GM12878 (cell line): ENCODE results near the gene FUCA2. TPM values are rescaled to one million over a fixed set of nuclear protein-coding genes. Genes with fewer than 3 reads are reported as not detected.

ENCODE experiments used
- ATAC-seq: fragments of 200-7000 bp; cut with Tn5 transposase; 3 replicates; pipeline ENCODE4 v1.9.1; 2020; ENCODE audit warnings: mild to moderate bottlenecking, moderate library complexity
- Bru-seq: library from RNA; stranded (reverse); fragments of 400-500 nt; gene quantifications from one replicate; lab custom pipeline; 2021; lab: Mats Ljungman, UMichigan
- BruChase-seq, 2 experiments: library from RNA; stranded (reverse); fragments of 400-500 nt; gene quantifications; one replicate each; lab custom pipeline; 2021; lab: Mats Ljungman, UMichigan
- BruUV-seq: library from RNA; stranded (reverse); fragments of 400-500 nt; replicated peaks from 2 replicates; lab custom pipeline; 2021; lab: Mats Ljungman, UMichigan
- CTCF ChIA-PET: fragments of 300-600 bp; sonication (Branson Sonifier 250); formaldehyde crosslinking; extraction: SDS; loops from one replicate; lab custom pipeline; 2021; ENCODE audit warnings: inconsistent platforms; lab: Yijun Ruan, JAX
- POLR2A ChIA-PET: fragments of 350-600 bp; formaldehyde crosslinking; extraction: SDS; loops from one replicate; lab custom pipeline; 2021; ENCODE audit warnings: inconsistent platforms; lab: Charles Lee
- RAD21 ChIA-PET: fragments of 300-600 bp; sonication (Branson Sonifier 250); formaldehyde crosslinking; loops from one replicate; lab custom pipeline; 2023; ENCODE audit warnings: antibody characterized with exemption; ENCODE audit not compliant: unreplicated experiment; lab: Charles Lee
- SMC1A ChIA-PET: fragments of 300-600 bp; sonication (Branson Sonifier 250); formaldehyde crosslinking; loops from one replicate; lab custom pipeline; 2023; ENCODE audit not compliant: unreplicated experiment, uncharacterized antibody; lab: Charles Lee
- DNase-seq: peaks from one replicate; pipeline ENCODE4 v3.0.0-alpha.2; 2011; ENCODE audit warnings: low read depth, low spot score
- FAIRE-seq: peaks from 3 replicates; lab custom pipeline; 2011; peaks lifted over from hg19 to GRCh38; lab: Jason Lieb, UNC
- H2AFZ ChIP-seq: 2 replicates; pipeline ENCODE4 v1.6.0; 2011; ENCODE audit warnings: low read depth, low read length, control low read depth; ENCODE audit not compliant: control insufficient read depth
- H3K27ac ChIP-seq: 2 replicates; pipeline ENCODE4 v1.5.1; 2011; ENCODE audit warnings: control low read depth; ENCODE audit not compliant: control insufficient read depth, insufficient read depth
- H3K27me3 ChIP-seq, 2 experiments: replicated peaks in 1 of 2; 2 replicates each; pipeline versions ENCODE4 v1.6.0 to v1.6.1; 2011; ENCODE audit warnings: low read length in 1 of 2; ENCODE audit not compliant: control insufficient read depth in 2 of 2, insufficient read depth in 2 of 2
- H3K36me3 ChIP-seq, 2 experiments: 2 replicates each; pipeline ENCODE4 v1.5.1; 2011; ENCODE audit warnings: low read length in 1 of 2; ENCODE audit not compliant: control insufficient read depth in 2 of 2, insufficient read depth in 2 of 2
- H3K4me1 ChIP-seq: 2 replicates; pipeline ENCODE4 v1.6.1; 2011; ENCODE audit warnings: mild to moderate bottlenecking, low read length, moderate library complexity, mixed read lengths; ENCODE audit not compliant: control insufficient read depth, insufficient read depth
- H3K4me2 ChIP-seq: 2 replicates; pipeline ENCODE4 v1.6.0; 2011; ENCODE audit warnings: control low read depth; ENCODE audit not compliant: control insufficient read depth, insufficient read depth
- H3K4me3 ChIP-seq: fragments of 200-600 bp; sonication (generic); 2 replicates; pipeline ENCODE4 v1.5.1; 2016
- H3K79me2 ChIP-seq: 2 replicates; pipeline ENCODE4 v1.6.0; 2011; ENCODE audit warnings: low read length; ENCODE audit not compliant: control insufficient read depth, insufficient read depth
- H3K9ac ChIP-seq: 2 replicates; pipeline ENCODE4 v1.8.0; 2011; ENCODE audit warnings: low read length, control low read depth, mixed read lengths; ENCODE audit not compliant: control insufficient read depth, insufficient read depth
- H3K9me3 ChIP-seq: replicated peaks from 3 replicates; pipeline ENCODE4 v1.5.1; 2011; ENCODE audit warnings: mild to moderate bottlenecking, low read length; ENCODE audit not compliant: control insufficient read depth, insufficient read depth
- H4K20me1 ChIP-seq: 2 replicates; pipeline ENCODE4 v1.6.0; 2011; ENCODE audit not compliant: control insufficient read depth, insufficient read depth
- BCL11A ChIP-seq: IDR thresholded peaks from 2 replicates; pipeline ENCODE4 v1.6.1; 2011; ENCODE audit warnings: low read depth, low read length
- BRCA1 ChIP-seq: IDR thresholded peaks from 2 replicates; pipeline ENCODE4 v1.6.1; 2011; ENCODE audit warnings: low read depth, low read length, improper control_type of control experiment
- ETV6 ChIP-seq, 2 experiments: fragments of 450-650 bp in 1 of 2; IDR thresholded peaks in 1 of 2; conservative IDR thresholded peaks in 1 of 2; 2 replicates each; pipeline ENCODE4 v1.6.1; 2014; ENCODE audit warnings: antibody characterized with exemption in 1 of 2, borderline replicate concordance in 1 of 2, low read depth in 1 of 2, mild to moderate bottlenecking in 1 of 2, moderate library complexity in 1 of 2
- EZH2 ChIP-seq: IDR thresholded peaks from 2 replicates; pipeline ENCODE4 v1.6.1; 2012; ENCODE audit warnings: low read depth, mild to moderate bottlenecking, control low read depth, inconsistent platforms, low read length, borderline replicate concordance; ENCODE audit not compliant: control insufficient read depth
- HDAC2 ChIP-seq: fragments of 200-600 bp; sonication (generic); IDR thresholded peaks from 2 replicates; pipeline ENCODE4 v1.6.1; 2017
- LARP7 ChIP-seq: fragments of 450-650 bp; IDR thresholded peaks from 2 replicates; pipeline ENCODE4 v1.6.1; 2017; ENCODE audit warnings: mild to moderate bottlenecking
- MYC ChIP-seq: IDR thresholded peaks from 2 replicates; pipeline ENCODE4 v1.6.1; 2011; ENCODE audit warnings: mild to moderate bottlenecking, low read length, moderate library complexity, inconsistent platforms; ENCODE audit not compliant: insufficient read depth, insufficient replicate concordance, insufficient read length, severe bottlenecking
- NR2F1 ChIP-seq: fragments of 450-650 bp; conservative IDR thresholded peaks from 2 replicates; pipeline ENCODE4 v1.6.1; 2017; ENCODE audit warnings: mild to moderate bottlenecking
- POLR2A ChIP-seq: IDR thresholded peaks from 2 replicates; pipeline ENCODE4 v1.6.1; 2011; ENCODE audit warnings: low read depth, mild to moderate bottlenecking, low read length
- RAD51 ChIP-seq: fragments of 450-650 bp; IDR thresholded peaks from 2 replicates; pipeline ENCODE4 v1.6.1; 2016; ENCODE audit warnings: moderate library complexity, mild to moderate bottlenecking, inconsistent platforms
- ZBTB40 ChIP-seq: fragments of 450-650 bp; IDR thresholded peaks from 2 replicates; pipeline ENCODE4 v1.6.1; 2016; ENCODE audit warnings: mild to moderate bottlenecking, moderate library complexity, borderline replicate concordance
- WGBS: methylation state at CpG from one replicate; pipeline ENCODE4 v1.1.6; 2016; ENCODE audit warnings: low lambda C conversion rate; ENCODE audit not compliant: insufficient replicate concordance, insufficient coverage; ENCODE audit errors: missing lambda C conversion rate; 5-methylcytosine and 5-hydroxymethylcytosine counted together
- in situ Hi-C: fragments of 300-500 bp; cut with MboI; formaldehyde crosslinking; loops from 9 replicates; pipeline ENCODE4 v1.14.3; 2018; ENCODE audit warnings: mixed read lengths
- intact Hi-C: fragments of 100-400 bp; cut with micrococcal nuclease; formaldehyde crosslinking; loops from one replicate; pipeline ENCODE4 v1.14.2; 2022; ENCODE audit not compliant: unreplicated experiment
- long read RNA-seq, 2 experiments: library from polyadenylated mRNA; unstranded; transcript quantifications; one replicate each; pipeline ENCODE4 v2.0.0, GENCODE V29; 2019 to 2020
- polyA minus RNA-seq, 3 experiments: library from RNA; depleted of rRNA, polyadenylated mRNA; stranded (reverse); fragments of >200 nt; gene quantifications; 2 replicates each; pipeline ENCODE4 v1.2.3, GENCODE V29; 2011
- polyA plus RNA-seq, 11 experiments: library from polyadenylated mRNA; depleted of rRNA in 4 of 11; unstranded in 6 of 11; stranded (reverse) in 5 of 11; fragments of >200 nt; fragmentation: Nextera tagmentation in 4 of 11; fragmentation: Illumina TruSeq in 1 of 11; extraction: Ambion mirVana in 4 of 11; extraction: Trizol in 1 of 11; gene quantifications; 1 replicate in 1 of 11; 2 replicates in 10 of 11; pipeline versions ENCODE4 v1.2.1 to v1.2.3, GENCODE V29; 2011 to 2016; ENCODE audit warnings: inconsistent platforms in 2 of 11, missing spikeins in 2 of 11, low read depth in 1 of 11
- total RNA-seq, 4 experiments: library from RNA; depleted of rRNA in 3 of 4; stranded (reverse); fragments of >200 nt in 3 of 4; fragmentation: Illumina TruSeq in 1 of 4; extraction: Trizol in 1 of 4; gene quantifications; 2 replicates each; pipeline versions ENCODE4 v1.2.1 to v1.2.3, GENCODE V29; 2013 to 2021
- TF ChIP-seq, protein P1 (sequence below): IDR thresholded peaks from 2 replicates; pipeline ENCODE4 v1.6.1; 2011; ENCODE audit warnings: low read depth, mild to moderate bottlenecking, low read length, moderate library complexity, borderline replicate concordance; ENCODE audit errors: extremely low read depth

FUCA2 gene
- total RNA-seq (2013; cell fraction: nucleolus; rRNA removed): 22.0 and 22.3 TPM in 2 replicates
- total RNA-seq (2014; rRNA removed) (19.5 and 19.7 TPM in 2 replicates), total RNA-seq (2014; rRNA removed; fragmentation: Illumina TruSeq; extraction: Trizol) (22.2 and 22.3 TPM in 2 replicates), total RNA-seq (2021) (33.2 and 33.6 TPM in 2 replicates), polyA plus RNA-seq (2011; rRNA removed) (19.2 and 23.5 TPM in 2 replicates), polyA plus RNA-seq (2014; fragmentation: Illumina TruSeq; extraction: Trizol) (22.2 and 28.2 TPM in 2 replicates), polyA plus RNA-seq (2014; fragmentation: Nextera tagmentation; extraction: Ambion mirVana) (10 to 100 TPM in 1 of 2 experiments, 1 to 10 TPM in 1; 5.7 to 11.8 TPM), polyA plus RNA-seq (2014; rRNA removed) (20.8 and 21.1 TPM in 2 replicates), polyA plus RNA-seq (2016; fragmentation: Nextera tagmentation; extraction: Ambion mirVana) (10 to 100 TPM; 35.0 to 36.2 TPM), polyA minus RNA-seq (2011; rRNA and poly(A)+ RNA removed) (8.8 and 9.1 TPM in 2 replicates), Bru-seq, nascent RNA (percentile 79 among the genes with signal in this experiment), BruChase-seq, experiment 1, labeled RNA remaining after a 6-hour chase (percentile 75 among the genes with signal in this experiment), BruChase-seq, experiment 2, labeled RNA remaining after a 2-hour chase (percentile 71 among the genes with signal in this experiment)
- polyA plus RNA-seq (2011; ENCODE audit: low read depth): 17.9 TPM
- polyA plus RNA-seq (2011; cell fraction: cytosol; rRNA removed): 12.1 and 13.8 TPM in 2 replicates
- 11.3 and 12.5 TPM in 2 replicates for polyA plus RNA-seq (2011; cell fraction: nucleus; rRNA removed)
- polyA plus RNA-seq (2012): 17.7 and 18.7 TPM in 2 replicates
- polyA minus RNA-seq (2011; cell fraction: cytosol; rRNA and poly(A)+ RNA removed): 5.2 and 7.6 TPM in 2 replicates
- polyA minus RNA-seq (2011; cell fraction: nucleus; rRNA and poly(A)+ RNA removed): 2.8 and 3.7 TPM in 2 replicates
- long read RNA-seq, experiment 1, transcript FUCA2-201 (7 exons, 2,356 nt): major isoform, 58 of 64 reads
- long read RNA-seq, experiment 1, partial matches to known transcripts: 1 of 64 reads
- long read RNA-seq, experiment 1, other reads (novel, unspliced or antisense): 5 of 64 reads
- long read RNA-seq, experiment 2, transcript FUCA2-201 (7 exons, 2,356 nt): major isoform, 321 of 368 reads
- long read RNA-seq, experiment 2, partial matches to known transcripts: 17 of 368 reads
- long read RNA-seq, experiment 2, other reads (novel, unspliced or antisense): 30 of 368 reads

DNA sequence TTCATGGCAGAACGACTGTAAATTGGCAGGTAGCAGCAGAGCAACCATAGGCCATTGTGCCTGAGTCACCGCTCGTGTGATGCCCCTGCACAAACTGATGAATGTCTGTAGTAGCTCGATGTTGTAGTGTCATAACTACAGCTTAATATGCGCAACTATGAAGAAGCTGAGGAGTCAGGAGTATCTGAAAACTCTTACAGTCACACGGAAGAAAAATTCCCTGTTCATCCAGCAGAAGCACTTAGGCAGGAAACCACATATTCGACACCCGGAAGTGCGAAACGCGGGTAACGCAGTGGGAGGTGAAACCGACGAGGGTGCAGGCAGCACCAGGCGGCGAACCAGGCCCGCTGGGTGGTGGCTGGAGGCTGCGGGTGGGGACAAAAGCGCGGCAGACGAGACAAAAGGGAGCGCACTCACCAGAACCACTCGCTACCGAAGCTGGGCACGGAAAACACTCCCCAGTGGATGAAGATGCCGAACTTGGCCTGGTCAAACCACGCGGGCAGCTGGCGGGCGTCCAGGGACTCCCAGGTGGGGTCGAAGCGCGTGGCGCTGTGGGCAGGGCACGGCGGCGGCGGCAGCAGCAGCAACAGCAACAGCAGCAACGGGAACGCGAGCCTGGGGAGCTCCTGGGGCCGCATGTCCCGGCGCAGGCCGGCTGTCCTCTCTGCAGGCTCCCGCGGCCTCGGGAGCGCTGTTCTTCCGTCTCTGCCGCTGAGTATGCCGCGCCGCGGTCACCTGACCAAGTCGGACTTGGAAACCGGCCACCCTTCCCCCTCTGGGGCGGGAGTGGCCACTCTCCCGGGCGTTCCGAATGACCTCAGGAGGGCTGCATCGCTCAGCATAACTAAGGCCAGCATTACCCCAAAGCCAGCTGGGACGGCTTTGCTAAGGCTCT, at the start of gene FUCA2:
TSS of gene FUCA2 (minus strand) at position 730 of the 901 bp plus-strand sequence. CDS start at position 644, 86 bp downstream.
- WGBS: 2% methylated on average over 56 of the region's 63 CpGs
- ChIA-PET RAD21 (interaction anchor here (0.5 to 1.8 kb wide), 6 partner anchors 55 to 578 kb away, joined by 3 to 8 read pairs (median 3); no protein-coding TSS in a partner anchor), CTCF (interaction anchor here (0.6 to 5.3 kb wide), 15 partner anchors 9 to 429 kb away, joined by 3 to 44 read pairs (median 9); partner anchors contain the start of genes ADAT2 and PEX3), SMC1A (interaction anchor here (0.8 to 4.3 kb wide), 7 partner anchors 12 to 560 kb away, joined by 3 to 35 read pairs (median 3); partner anchors contain the start of genes ADAT2 and PEX3), POLR2A (no interaction called here)
- H3K36me3 ChIP-seq: peaks cover 0 to 7% of the 10 kb centered on the region in 2 experiments; a peak in 2 of 4 replicates
- no peaks in the 10 kb centered on the region for H4K20me1 ChIP-seq
- H3K4me2 ChIP-seq: peak within 1 kb of the TSS; percentile 91
- ATAC-seq (peak; percentile 80), DNase-seq (peak; percentile 51), FAIRE-seq (peak; percentile 41)
- H3K4me1 ChIP-seq: peaks cover 26% of the 10 kb centered on the region
- peak within 1 kb of the TSS; percentile 80 for H3K9ac ChIP-seq
- H3K79me2 ChIP-seq: peaks cover 18% of the 10 kb centered on the region
- peak within 1 kb of the TSS; percentile 70 for H3K4me3 ChIP-seq
- TSS peak; percentile 69 for BruUV-seq
- no peaks in the 10 kb centered on the region for H3K27me3 ChIP-seq
- no peaks in the 10 kb centered on the region for H3K9me3 ChIP-seq
- peak within 1 kb of the TSS; percentile 83 for H3K27ac ChIP-seq
- in situ Hi-C loops (no loop called here), intact Hi-C loops (loop anchor here (2.0 to 5.0 kb wide), 2 partner anchors 64 to 331 kb away; partner anchors contain the start of gene LTV1)
- peak within 1 kb of the TSS; percentile 80 for H2AFZ ChIP-seq
- peak; percentile 78 for TF ChIP-seq RAD51
- TF ChIP-seq BCL11A: 0 out of 2 replicates have a peak, but pooled peaks have one; percentile 5
- peak; percentile 64 for TF ChIP-seq ZBTB40
- TF ChIP-seq HDAC2: no peak
- TF ChIP-seq POLR2A: peak; percentile 87
- peak; percentile 81 for TF ChIP-seq LARP7
- peak; percentile 79 for TF ChIP-seq MYC
- TF ChIP-seq NR2F1: peak; percentile 58; the same call in 1 of the 2 replicates
- TF ChIP-seq, protein P1, sequence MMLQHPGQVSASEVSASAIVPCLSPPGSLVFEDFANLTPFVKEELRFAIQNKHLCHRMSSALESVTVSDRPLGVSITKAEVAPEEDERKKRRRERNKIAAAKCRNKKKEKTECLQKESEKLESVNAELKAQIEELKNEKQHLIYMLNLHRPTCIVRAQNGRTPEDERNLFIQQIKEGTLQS: no peak
- TF ChIP-seq ETV6 (conservative IDR thresholded peaks at IDR 0.05 in 1 of 2, IDR thresholded peaks at IDR 0.05 in 1 of 2; ENCODE audit: borderline replicate concordance in 1 of 2, low read depth in 1 of 2): peak in 1 of 2 experiments; percentile 57; a peak in 1 of 4 replicates
- TF ChIP-seq BRCA1: no peak
- no peak for TF ChIP-seq EZH2
